ENCODE measurements around the gene GRID1. TPM values are rescaled to one million over a fixed set of nuclear protein-coding genes. Genes with fewer than 3 reads are reported as not detected.

GRID1 gene
- total and polyA plus RNA-seq, 5 donors from 2014 or later = not detected

GRCh38 chr10:86073199-86073977 lies 293.2 kb downstream of the GRID1 start:
- Histone ChIP-seq H3K27me3 (ENCODE audit: control insufficient read depth, insufficient read depth, low read length) (no peaks in the 10 kb centered on the region), H3K4me3 (ENCODE audit: low read depth, low read length) (no peak overlapping the region), H3K36me3 (ENCODE audit: control insufficient read depth, insufficient read depth, low read length) (no peaks in the 10 kb centered on the region), H3K9me3 (ENCODE audit: control insufficient read depth in 2 of 2, low read length in 2 of 2) (no peaks in the 10 kb centered on the region), H3K27ac (ENCODE audit: insufficient read depth, low read length, poor library complexity, severe bottlenecking) (no peak overlapping the region), H3K4me1 (ENCODE audit: control insufficient read depth, insufficient read depth, low read length, poor library complexity, severe bottlenecking) (no peaks in the 10 kb centered on the region)
- H3K36me3 Mint-ChIP-seq = no peaks in the 10 kb centered on the region
- DNase-seq = no peak
- H3K27ac Mint-ChIP-seq = no peak overlapping the region
- ATAC-seq (ENCODE audit: low read depth in 2 of 2) = no peak
- peaks cover 0 to 4% (median 0%) of the 10 kb centered on the region in 4 donors for H3K4me1 Mint-ChIP-seq
- H3K27me3 Mint-ChIP-seq = no peaks in the 10 kb centered on the region
- H3K4me3 Mint-ChIP-seq = no peak overlapping the region
- peaks cover 0 to 2% (median 0%) of the 10 kb centered on the region in 7 donors for H3K9me3 Mint-ChIP-seq

- no peak overlapping the region for H3K4me3 Mint-ChIP-seq
- Histone ChIP-seq H3K4me3 (ENCODE audit: low read depth, low read length) (no peak overlapping the region), H3K36me3 (ENCODE audit: control insufficient read depth, insufficient read depth, low read length) (no peaks in the 10 kb centered on the region), H3K9me3 (ENCODE audit: control insufficient read depth in 2 of 2, low read length in 2 of 2) (no peaks in the 10 kb centered on the region), H3K27me3 (ENCODE audit: control insufficient read depth, insufficient read depth, low read length) (no peaks in the 10 kb centered on the region), H3K4me1 (ENCODE audit: control insufficient read depth, insufficient read depth, low read length, poor library complexity, severe bottlenecking) (no peaks in the 10 kb centered on the region), H3K27ac (ENCODE audit: insufficient read depth, low read length, poor library complexity, severe bottlenecking) (no peak overlapping the region)
- ATAC-seq (ENCODE audit: low read depth in 2 of 2) (no peak), DNase-seq (no peak)
- no peaks in the 10 kb centered on the region for H3K27me3 Mint-ChIP-seq
- H3K36me3 Mint-ChIP-seq = no peaks in the 10 kb centered on the region
- H3K9me3 Mint-ChIP-seq = peaks cover 0 to 2% (median 0%) of the 10 kb centered on the region in 7 donors
- H3K4me1 Mint-ChIP-seq = peaks cover 0 to 4% (median 0%) of the 10 kb centered on the region in 4 donors
- H3K27ac Mint-ChIP-seq = no peak overlapping the region
Observed at GRCh38 chr10:86072413-86072812, 294.2 kb downstream of the GRID1 start.

- H3K27me3 Mint-ChIP-seq = peaks cover 5% of the 10 kb centered on the region
- no peaks in the 10 kb centered on the region for H3K36me3 Mint-ChIP-seq
- Histone ChIP-seq H3K4me3 (ENCODE audit: low read depth, low read length) (no peak overlapping the region), H3K9me3 (ENCODE audit: control insufficient read depth in 2 of 2, low read length in 2 of 2) (no peaks in the 10 kb centered on the region), H3K27ac (ENCODE audit: insufficient read depth, low read length, poor library complexity, severe bottlenecking) (no peak overlapping the region), H3K27me3 (ENCODE audit: control insufficient read depth, insufficient read depth, low read length) (no peaks in the 10 kb centered on the region), H3K36me3 (ENCODE audit: control insufficient read depth, insufficient read depth, low read length) (no peaks in the 10 kb centered on the region), H3K4me1 (ENCODE audit: control insufficient read depth, insufficient read depth, low read length, poor library complexity, severe bottlenecking) (no peaks in the 10 kb centered on the region)
- H3K4me1 Mint-ChIP-seq = peaks cover 0 to 4% (median 0%) of the 10 kb centered on the region in 4 donors
- peaks cover 0 to 2% (median 0%) of the 10 kb centered on the region in 7 donors for H3K9me3 Mint-ChIP-seq
- ATAC-seq (ENCODE audit: low read depth in 2 of 2) (no peak), DNase-seq (no peak)
- no peak overlapping the region for H3K27ac Mint-ChIP-seq
- no peak overlapping the region for H3K4me3 Mint-ChIP-seq
Observed at GRCh38 chr10:86071758-86072157, 294.8 kb downstream of the GRID1 start.

GRCh38 chr10:86071145-86071544 lies 295.4 kb downstream of the GRID1 start:
- H3K4me3 ChIP-seq (ENCODE audit: low read depth, low read length) = no peak overlapping the region
- no peak overlapping the region for H3K4me3 Mint-ChIP-seq
- DNase-seq (no peak), ATAC-seq (ENCODE audit: low read depth in 2 of 2) (no peak)
- H3K36me3 ChIP-seq (ENCODE audit: control insufficient read depth, insufficient read depth, low read length) = no peaks in the 10 kb centered on the region
- H3K27me3 Mint-ChIP-seq = peaks cover 5% of the 10 kb centered on the region
- H3K36me3 Mint-ChIP-seq = no peaks in the 10 kb centered on the region
- H3K4me1 ChIP-seq (ENCODE audit: control insufficient read depth, insufficient read depth, low read length, poor library complexity, severe bottlenecking) = no peaks in the 10 kb centered on the region
- H3K27me3 ChIP-seq (ENCODE audit: control insufficient read depth, insufficient read depth, low read length) = no peaks in the 10 kb centered on the region
- no peak overlapping the region for H3K27ac ChIP-seq (ENCODE audit: insufficient read depth, low read length, poor library complexity, severe bottlenecking)
- H3K4me1 Mint-ChIP-seq = peaks cover 0 to 4% (median 0%) of the 10 kb centered on the region in 4 donors
- H3K9me3 ChIP-seq (ENCODE audit: control insufficient read depth in 2 of 2, low read length in 2 of 2) = no peaks in the 10 kb centered on the region
- H3K27ac Mint-ChIP-seq = no peak overlapping the region
- peaks cover 0 to 2% (median 0%) of the 10 kb centered on the region in 7 donors for H3K9me3 Mint-ChIP-seq

GRCh38 chr10:86070278-86070677 lies 296.3 kb downstream of the GRID1 start:
- Histone ChIP-seq H3K4me1 (ENCODE audit: control insufficient read depth, insufficient read depth, low read length, poor library complexity, severe bottlenecking) (no peaks in the 10 kb centered on the region), H3K27me3 (ENCODE audit: control insufficient read depth, insufficient read depth, low read length) (no peaks in the 10 kb centered on the region), H3K4me3 (ENCODE audit: low read depth, low read length) (no peak overlapping the region), H3K9me3 (ENCODE audit: control insufficient read depth in 2 of 2, low read length in 2 of 2) (no peaks in the 10 kb centered on the region), H3K27ac (ENCODE audit: insufficient read depth, low read length, poor library complexity, severe bottlenecking) (no peak overlapping the region), H3K36me3 (ENCODE audit: control insufficient read depth, insufficient read depth, low read length) (no peaks in the 10 kb centered on the region)
- H3K4me3 Mint-ChIP-seq = no peak overlapping the region
- H3K27ac Mint-ChIP-seq = no peak overlapping the region
- peaks cover 11% of the 10 kb centered on the region for H3K27me3 Mint-ChIP-seq
- peaks cover 0 to 2% (median 0%) of the 10 kb centered on the region in 7 donors for H3K9me3 Mint-ChIP-seq
- no peak for ATAC-seq (ENCODE audit: low read depth in 2 of 2)
- H3K4me1 Mint-ChIP-seq = no peaks in the 10 kb centered on the region
- DNase-seq = no peak
- no peaks in the 10 kb centered on the region for H3K36me3 Mint-ChIP-seq

GRCh38 chr10:86068231-86069054 lies 298.2 kb downstream of the GRID1 start:
- Histone ChIP-seq H3K4me1 (ENCODE audit: control insufficient read depth, insufficient read depth, low read length, poor library complexity, severe bottlenecking) (no peaks in the 10 kb centered on the region), H3K36me3 (ENCODE audit: control insufficient read depth, insufficient read depth, low read length) (no peaks in the 10 kb centered on the region), H3K9me3 (ENCODE audit: control insufficient read depth in 2 of 2, low read length in 2 of 2) (no peaks in the 10 kb centered on the region), H3K4me3 (ENCODE audit: low read depth, low read length) (no peak overlapping the region), H3K27ac (ENCODE audit: insufficient read depth, low read length, poor library complexity, severe bottlenecking) (no peak overlapping the region), H3K27me3 (ENCODE audit: control insufficient read depth, insufficient read depth, low read length) (no peaks in the 10 kb centered on the region)
- H3K27ac Mint-ChIP-seq = no peak overlapping the region
- no peaks in the 10 kb centered on the region for H3K36me3 Mint-ChIP-seq
- no peak overlapping the region for H3K4me3 Mint-ChIP-seq
- DNase-seq = no peak
- H3K9me3 Mint-ChIP-seq = peaks cover 0 to 2% (median 0%) of the 10 kb centered on the region in 7 donors
- H3K27me3 Mint-ChIP-seq = peaks cover 19% of the 10 kb centered on the region
- no peaks in the 10 kb centered on the region for H3K4me1 Mint-ChIP-seq
- ATAC-seq (ENCODE audit: low read depth in 2 of 2) = no peak

- H3K27ac Mint-ChIP-seq = no peak overlapping the region
- Histone ChIP-seq H3K27me3 (ENCODE audit: control insufficient read depth, insufficient read depth, low read length) (no peaks in the 10 kb centered on the region), H3K36me3 (ENCODE audit: control insufficient read depth, insufficient read depth, low read length) (no peaks in the 10 kb centered on the region), H3K27ac (ENCODE audit: insufficient read depth, low read length, poor library complexity, severe bottlenecking) (no peak overlapping the region), H3K4me3 (ENCODE audit: low read depth, low read length) (no peak overlapping the region), H3K9me3 (ENCODE audit: control insufficient read depth in 2 of 2, low read length in 2 of 2) (no peaks in the 10 kb centered on the region), H3K4me1 (ENCODE audit: control insufficient read depth, insufficient read depth, low read length, poor library complexity, severe bottlenecking) (no peaks in the 10 kb centered on the region)
- H3K36me3 Mint-ChIP-seq = no peaks in the 10 kb centered on the region
- H3K4me1 Mint-ChIP-seq = no peaks in the 10 kb centered on the region
- no peak overlapping the region for H3K4me3 Mint-ChIP-seq
- H3K9me3 Mint-ChIP-seq = peaks cover 0 to 2% (median 0%) of the 10 kb centered on the region in 7 donors
- no peak for DNase-seq
- H3K27me3 Mint-ChIP-seq = peaks cover 24% of the 10 kb centered on the region
- no peak for ATAC-seq (ENCODE audit: low read depth in 2 of 2)
Observed at GRCh38 chr10:86067436-86068050, 299.1 kb downstream of the GRID1 start.

All from CD4-positive, CD25-positive, alpha-beta regulatory T cell (primary cell).